ENCODE results near the gene LRRD1. TPM values are rescaled to one million over a fixed set of nuclear protein-coding genes. Genes with fewer than 3 reads are reported as not detected.
A peak's percentile ranks its signal among the peaks of the same experiment; 100 is the strongest.

LRRD1 gene
- total RNA-seq, 1 donor from 2014 or later: 0.34 TPM

DNA sequence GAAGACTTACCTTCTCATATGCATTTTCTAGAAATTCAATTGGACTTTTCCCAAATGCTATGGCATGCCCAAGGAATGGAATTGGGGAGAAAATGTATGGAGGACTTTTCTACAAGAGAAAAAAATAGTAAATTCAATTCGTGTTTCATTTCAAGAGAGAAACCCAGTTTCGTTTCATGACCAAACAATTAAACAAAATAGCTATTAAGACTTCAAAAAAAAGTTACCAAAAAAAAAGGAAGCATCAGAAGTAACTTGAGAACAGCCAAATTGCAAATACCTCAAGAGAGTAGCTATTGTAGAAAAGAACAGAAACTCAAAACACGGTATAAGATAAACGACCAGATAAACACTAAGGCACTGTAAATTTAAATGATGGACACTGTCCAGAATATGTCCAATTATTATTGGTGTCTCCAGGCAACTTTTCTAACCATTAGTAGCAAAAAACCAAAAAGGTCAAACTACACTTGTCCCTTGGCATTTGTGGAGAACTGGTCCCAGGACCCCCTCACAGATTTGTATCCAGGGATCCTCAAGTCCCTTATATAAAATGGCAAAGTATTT, 47.1 kb downstream of the LRRD1 start:
- Mint-ChIP-seq H3K27ac (no peak overlapping the region), H3K4me1 (ENCODE audit: low read depth) (peaks cover 25% of the 10 kb centered on the region), H3K4me3 (ENCODE audit: low read depth) (peak overlapping the region; percentile 40), H3K36me3 (ENCODE audit: insufficient read depth) (peaks cover 10% of the 10 kb centered on the region), H3K27me3 (no peaks in the 10 kb centered on the region), H3K9me3 (ENCODE audit: low read depth) (no peaks in the 10 kb centered on the region)
- no peak for DNase-seq (ENCODE audit: low spot score, unreplicated experiment)
- TF ChIP-seq, protein P1, sequence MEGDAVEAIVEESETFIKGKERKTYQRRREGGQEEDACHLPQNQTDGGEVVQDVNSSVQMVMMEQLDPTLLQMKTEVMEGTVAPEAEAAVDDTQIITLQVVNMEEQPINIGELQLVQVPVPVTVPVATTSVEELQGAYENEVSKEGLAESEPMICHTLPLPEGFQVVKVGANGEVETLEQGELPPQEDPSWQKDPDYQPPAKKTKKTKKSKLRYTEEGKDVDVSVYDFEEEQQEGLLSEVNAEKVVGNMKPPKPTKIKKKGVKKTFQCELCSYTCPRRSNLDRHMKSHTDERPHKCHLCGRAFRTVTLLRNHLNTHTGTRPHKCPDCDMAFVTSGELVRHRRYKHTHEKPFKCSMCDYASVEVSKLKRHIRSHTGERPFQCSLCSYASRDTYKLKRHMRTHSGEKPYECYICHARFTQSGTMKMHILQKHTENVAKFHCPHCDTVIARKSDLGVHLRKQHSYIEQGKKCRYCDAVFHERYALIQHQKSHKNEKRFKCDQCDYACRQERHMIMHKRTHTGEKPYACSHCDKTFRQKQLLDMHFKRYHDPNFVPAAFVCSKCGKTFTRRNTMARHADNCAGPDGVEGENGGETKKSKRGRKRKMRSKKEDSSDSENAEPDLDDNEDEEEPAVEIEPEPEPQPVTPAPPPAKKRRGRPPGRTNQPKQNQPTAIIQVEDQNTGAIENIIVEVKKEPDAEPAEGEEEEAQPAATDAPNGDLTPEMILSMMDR (IDR thresholded peaks at IDR 0.05; ENCODE audit: unreplicated experiment): no peak

DNA sequence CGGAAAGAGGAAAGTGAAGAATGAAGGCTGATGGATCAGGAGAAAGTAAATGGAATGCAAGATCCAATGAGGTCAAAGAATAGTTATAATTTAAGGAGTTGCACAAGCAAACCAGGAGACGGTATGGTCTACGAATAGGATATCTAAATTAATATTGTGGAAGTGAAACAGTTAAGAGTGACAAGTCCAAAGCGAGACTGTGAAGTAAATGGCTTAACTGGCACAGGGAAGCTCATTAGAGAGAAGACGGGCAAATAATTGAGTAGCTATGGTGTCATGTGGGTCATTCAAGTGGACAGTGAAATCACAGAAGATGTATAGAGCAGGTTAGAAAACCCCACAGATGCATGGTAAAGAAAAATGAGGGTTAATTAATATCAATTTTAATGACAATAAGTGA, 47.8 kb downstream of the LRRD1 start:
- no peak overlapping the region for H3K4me3 Mint-ChIP-seq (ENCODE audit: low read depth)
- H3K36me3 Mint-ChIP-seq (ENCODE audit: insufficient read depth): peaks cover 15% of the 10 kb centered on the region

DNA sequence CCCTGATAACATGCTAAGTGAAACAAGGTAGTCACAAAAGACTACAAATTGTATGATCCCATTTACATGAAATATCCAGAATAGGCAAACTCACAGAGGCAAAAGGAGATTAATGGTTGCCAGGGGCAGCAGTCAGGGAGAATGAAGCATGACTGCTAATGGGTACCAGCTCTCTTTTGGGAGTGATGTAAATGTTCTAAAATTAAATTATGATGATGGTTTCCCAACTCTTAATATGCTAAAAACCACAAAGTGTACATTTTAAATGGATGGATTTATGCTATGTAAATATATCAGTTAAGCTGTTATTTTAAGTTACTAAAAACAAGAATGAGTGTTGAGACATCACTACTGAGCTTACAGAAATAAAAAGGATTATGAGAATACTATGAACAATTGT, 57.3 kb downstream of the LRRD1 start:
- Mint-ChIP-seq H3K4me1 (ENCODE audit: low read depth) (peaks cover 3% of the 10 kb centered on the region), H3K4me3 (ENCODE audit: low read depth) (no peak overlapping the region), H3K36me3 (ENCODE audit: insufficient read depth) (peaks cover 46% of the 10 kb centered on the region), H3K9me3 (ENCODE audit: low read depth) (peaks cover 3% of the 10 kb centered on the region), H3K27me3 (no peaks in the 10 kb centered on the region), H3K27ac (no peak overlapping the region)
- no peak for DNase-seq (ENCODE audit: low spot score, unreplicated experiment)
- TF ChIP-seq, protein P1 (IDR thresholded peaks at IDR 0.05; ENCODE audit: unreplicated experiment): no peak

More for the DNA sequence above, 47.8 kb downstream of the LRRD1 start:
- H3K27ac Mint-ChIP-seq: no peak overlapping the region
- peaks cover 25% of the 10 kb centered on the region for H3K4me1 Mint-ChIP-seq (ENCODE audit: low read depth)
- H3K9me3 Mint-ChIP-seq (ENCODE audit: low read depth): no peaks in the 10 kb centered on the region
- TF ChIP-seq, protein P1 (IDR thresholded peaks at IDR 0.05; ENCODE audit: unreplicated experiment): no peak
- DNase-seq (ENCODE audit: low spot score, unreplicated experiment): no peak
- H3K27me3 Mint-ChIP-seq: no peaks in the 10 kb centered on the region

DNA sequence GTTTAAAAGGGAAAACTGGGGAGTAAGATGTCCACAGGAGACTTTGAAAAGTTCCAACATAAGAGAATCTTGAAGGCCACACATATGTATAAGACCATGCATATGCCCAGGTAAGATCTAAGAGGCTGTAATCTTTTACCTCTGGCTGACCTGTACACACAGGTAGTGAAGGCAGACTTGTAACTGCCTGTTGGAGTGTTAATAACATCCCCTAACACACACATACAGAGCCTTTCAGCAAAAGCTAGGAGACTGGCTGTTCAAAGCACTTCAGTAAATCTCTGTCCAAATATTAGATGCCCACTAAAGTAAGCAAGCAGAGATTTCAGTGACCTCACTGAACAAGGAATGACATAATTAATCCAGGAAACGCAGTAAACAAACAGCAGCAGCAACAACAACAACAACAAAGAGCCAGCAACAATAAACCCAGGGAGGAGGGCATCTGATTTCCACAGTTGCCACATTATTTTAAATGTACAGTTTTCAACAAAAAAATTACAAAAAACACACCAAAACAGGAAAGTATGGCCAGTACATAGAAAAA, 59.7 kb downstream of the LRRD1 start:
- peaks cover 3% of the 10 kb centered on the region for H3K9me3 Mint-ChIP-seq (ENCODE audit: low read depth)
- peak overlapping the region; percentile 27 for H3K27ac Mint-ChIP-seq
- H3K4me3 Mint-ChIP-seq (ENCODE audit: low read depth): no peak overlapping the region
- peaks cover 47% of the 10 kb centered on the region for H3K36me3 Mint-ChIP-seq (ENCODE audit: insufficient read depth)
- no peaks in the 10 kb centered on the region for H3K27me3 Mint-ChIP-seq
- TF ChIP-seq, protein P1 (IDR thresholded peaks at IDR 0.05; ENCODE audit: unreplicated experiment): no peak
- DNase-seq (ENCODE audit: low spot score, unreplicated experiment): no peak
- peaks cover 3% of the 10 kb centered on the region for H3K4me1 Mint-ChIP-seq (ENCODE audit: low read depth)

DNA sequence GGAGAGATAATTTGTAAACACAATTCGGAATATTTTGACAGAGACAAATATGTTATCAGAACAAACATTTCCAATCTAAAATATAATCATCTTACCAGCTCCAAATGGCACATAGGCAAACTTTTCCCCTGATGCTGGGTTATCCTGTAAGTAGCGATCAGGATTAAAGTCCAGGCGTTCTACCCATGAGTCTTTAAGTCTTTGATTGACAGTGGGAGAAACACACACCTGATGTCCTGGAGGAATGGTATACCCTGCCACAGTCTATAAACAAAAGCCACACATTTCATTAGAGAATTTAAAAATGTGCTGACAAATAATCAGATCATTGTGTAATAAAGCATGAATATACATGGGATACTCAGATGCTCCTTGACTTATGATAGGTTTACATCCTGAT, 62.0 kb downstream of the LRRD1 start:
- DNase-seq (ENCODE audit: low spot score, unreplicated experiment): no peak
- H3K36me3 Mint-ChIP-seq (ENCODE audit: insufficient read depth): peaks cover 39% of the 10 kb centered on the region
- H3K4me1 Mint-ChIP-seq (ENCODE audit: low read depth): peaks cover 3% of the 10 kb centered on the region
- H3K27me3 Mint-ChIP-seq: no peaks in the 10 kb centered on the region
- H3K4me3 Mint-ChIP-seq (ENCODE audit: low read depth): no peak overlapping the region
- TF ChIP-seq, protein P1 (IDR thresholded peaks at IDR 0.05; ENCODE audit: unreplicated experiment): no peak
- peaks cover 2% of the 10 kb centered on the region for H3K9me3 Mint-ChIP-seq (ENCODE audit: low read depth)
- H3K27ac Mint-ChIP-seq: no peak overlapping the region

Data from progenitor cell of endocrine pancreas (in vitro differentiated cells).